Activated CD4-positive, alpha-beta T cell treated with anti-CD3 and anti-CD28 coated beads for 1 hour (primary cell): ENCODE data around the gene RNASE7.

Source experiments
- DNase-seq: peaks from one replicate; pipeline ENCODE4 v3.0.0-alpha.2; 2020

Gene RNASE7

DNA sequence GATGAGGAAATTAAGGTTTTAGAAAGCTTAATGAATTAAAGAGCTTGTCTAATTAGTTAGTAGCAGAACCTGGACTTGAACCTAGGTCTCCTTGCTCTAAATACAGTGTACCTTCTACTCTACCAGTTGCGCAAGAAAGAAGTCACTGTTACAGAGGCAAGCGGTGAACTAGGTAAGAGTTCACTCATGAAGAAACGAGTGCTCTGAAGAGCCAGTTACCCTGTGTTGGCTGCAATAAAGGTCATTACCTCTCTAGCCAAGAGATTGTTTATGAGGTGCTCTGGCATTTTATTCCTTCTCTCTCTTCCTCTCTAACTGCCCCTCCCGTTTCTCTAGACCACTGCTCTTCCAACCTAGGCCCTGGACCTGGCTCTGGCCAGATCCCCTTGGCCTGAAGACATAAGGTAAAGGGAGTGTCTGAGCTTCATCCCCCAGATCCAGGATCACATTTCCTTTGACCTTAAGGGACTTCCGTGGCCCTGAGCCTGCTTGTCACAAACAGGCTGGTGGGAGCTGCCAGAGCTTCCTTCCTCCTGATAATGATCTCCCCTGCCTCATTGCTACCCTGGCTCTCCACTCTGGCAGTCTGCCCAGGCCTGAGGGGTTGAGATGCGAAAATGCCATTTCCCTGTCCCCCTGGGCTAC lies 1.9 kb downstream of the RNASE7 start:
- DNase-seq, result no peak

DNA sequence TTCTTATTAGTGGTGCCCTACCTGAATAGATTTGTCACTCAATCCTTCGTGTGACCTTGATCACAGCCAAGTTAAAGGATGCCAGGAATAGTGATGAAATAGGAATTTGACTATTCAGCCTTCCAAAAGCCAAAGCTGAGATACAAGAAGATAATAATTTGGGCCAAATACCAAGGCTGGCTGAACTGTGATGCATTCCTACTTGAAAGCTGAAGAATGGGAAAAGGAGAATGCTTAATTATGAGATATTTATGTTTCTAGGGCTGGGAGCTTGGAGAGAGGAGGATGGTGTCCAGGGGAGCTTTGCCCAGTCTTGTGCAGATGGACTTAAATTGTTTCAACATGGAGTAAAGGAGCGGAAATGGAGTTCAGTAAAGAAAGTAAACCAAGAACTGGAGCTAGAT lies 5.2 kb downstream of the RNASE7 start:
- DNase-seq, result no peak

DNA sequence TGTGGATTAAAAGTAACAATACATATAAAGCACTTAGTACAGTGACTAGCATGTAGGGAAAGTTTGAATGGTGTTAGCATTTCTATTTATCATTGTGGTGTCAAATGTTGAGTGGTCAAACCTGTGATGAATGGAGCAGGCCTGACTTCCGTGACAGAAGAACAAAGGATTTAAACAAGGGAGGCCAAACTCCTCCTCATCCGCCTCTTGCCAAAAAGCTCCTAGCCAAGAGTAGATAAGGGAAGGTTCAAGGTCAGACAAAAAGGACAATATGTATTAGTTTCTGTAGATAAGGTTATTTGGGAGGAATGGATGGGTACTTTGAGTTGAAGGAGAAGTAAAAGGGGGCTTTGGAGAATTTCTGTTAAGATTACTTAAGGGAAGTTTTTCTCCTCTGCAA lies 6.5 kb downstream of the RNASE7 start:
- DNase-seq, result no peak

DNA sequence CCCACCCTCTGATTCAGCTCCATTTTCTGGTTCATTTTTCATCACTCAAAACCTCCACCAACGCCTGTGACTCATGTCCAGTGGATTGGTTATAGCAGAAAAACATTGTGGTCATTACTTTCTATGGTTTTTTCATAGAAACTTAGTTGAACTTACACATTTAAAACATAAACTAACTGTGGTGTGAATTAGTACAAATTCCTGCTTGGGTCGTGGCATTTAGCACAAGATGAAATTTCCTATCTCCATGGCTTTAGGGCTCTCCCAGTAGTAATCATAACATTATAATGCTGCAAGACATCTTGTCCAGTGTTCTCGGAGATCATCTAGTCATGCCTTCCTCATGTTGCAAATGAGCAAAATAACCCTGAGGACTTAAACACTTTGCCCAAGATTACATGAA lies 7.1 kb downstream of the RNASE7 start:
- DNase-seq, result no peak

DNA sequence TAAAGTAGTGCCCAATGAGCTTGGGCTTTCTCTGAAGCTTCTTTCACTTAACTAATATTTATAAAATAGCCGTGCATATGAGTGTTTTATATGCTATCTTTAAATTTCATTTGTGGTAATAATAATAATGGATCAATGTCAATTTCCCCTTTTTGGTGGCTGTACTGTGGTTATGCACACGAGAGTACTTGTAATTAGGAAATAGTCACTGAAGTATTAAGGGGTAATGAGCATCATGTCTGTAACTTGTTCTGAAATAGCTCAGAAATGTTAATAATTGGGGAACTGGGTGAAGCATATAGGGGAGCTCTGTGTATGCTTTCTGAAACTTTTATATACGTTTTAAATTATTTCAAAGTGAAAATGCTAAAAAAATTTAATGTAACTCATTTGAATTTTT lies 8.4 kb downstream of the RNASE7 start:
- DNase-seq, result no peak

DNA sequence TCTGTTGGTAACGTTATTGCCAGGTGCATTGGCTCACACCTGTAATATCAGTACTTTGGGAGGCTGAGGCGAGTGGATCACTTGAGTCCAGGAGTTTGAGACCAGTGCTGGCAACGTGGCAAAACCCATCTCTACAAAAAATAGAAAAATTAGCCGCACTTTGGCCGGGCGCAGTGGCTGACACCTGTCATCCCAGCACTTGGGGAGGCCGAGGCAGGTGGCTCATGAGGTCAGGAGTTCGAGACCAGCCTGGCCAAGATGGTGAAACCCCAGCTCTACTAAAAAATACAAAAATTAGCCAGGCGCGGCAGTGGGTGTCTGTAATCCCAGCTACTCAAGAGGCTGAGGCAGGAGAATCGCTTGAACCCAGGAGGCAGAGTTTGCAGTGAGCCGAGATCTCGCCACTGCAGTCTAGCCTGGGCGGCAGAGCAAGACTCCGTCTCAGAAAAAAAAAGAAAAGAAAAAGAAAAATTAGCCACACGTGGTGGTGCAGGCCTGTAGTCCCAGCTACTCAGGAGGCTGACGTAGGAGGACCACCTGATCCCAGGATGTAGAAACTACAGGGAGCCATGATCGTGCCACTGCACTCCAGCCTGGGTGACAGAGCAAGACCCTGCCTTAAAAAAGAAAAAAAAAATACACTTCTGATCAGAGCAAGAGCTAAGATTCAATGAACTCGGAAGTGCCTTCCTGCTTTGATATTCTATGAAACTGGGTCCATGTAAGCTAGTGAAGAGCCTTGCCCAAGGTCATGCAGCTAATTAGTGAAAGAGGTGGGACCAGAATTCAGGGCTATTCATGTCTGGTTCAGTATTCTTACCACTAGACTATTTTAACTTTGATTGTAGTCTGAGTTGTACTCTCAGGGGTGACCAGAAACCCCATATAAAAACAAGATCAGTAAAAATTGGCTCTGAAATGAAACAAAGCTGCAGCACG lies 11.3 kb downstream of the RNASE7 start:
- DNase-seq, result no peak

DNA sequence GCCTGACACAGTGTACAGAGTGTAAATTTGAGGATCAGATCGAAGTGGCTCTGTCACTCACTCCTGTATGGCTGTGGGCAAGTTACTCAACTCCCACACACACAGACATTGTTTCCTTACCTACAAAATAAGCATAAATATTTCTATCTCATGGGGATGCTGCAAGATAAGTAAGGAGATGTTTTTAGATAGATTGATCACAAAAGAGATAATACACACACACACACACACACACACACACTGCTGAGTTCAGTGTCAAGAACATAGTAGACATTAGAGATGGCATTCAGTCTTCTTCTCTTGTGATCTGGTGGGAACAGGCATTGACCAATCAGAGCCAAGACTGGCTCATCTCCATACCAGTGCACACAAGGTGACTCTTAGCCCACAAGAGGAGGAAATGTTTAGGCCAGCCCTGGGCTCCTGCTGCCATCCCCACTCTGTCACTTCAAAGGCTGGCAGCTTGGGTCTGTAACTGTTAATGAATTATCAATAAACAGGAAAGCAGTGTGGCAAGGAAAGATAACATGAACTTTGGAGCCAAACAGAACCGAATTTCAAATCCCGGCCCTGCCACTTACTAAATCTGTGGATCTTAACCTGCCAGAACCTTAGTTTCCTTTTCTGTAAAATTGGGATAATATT lies 12.1 kb downstream of the RNASE7 start:
- no peak for DNase-seq

DNA sequence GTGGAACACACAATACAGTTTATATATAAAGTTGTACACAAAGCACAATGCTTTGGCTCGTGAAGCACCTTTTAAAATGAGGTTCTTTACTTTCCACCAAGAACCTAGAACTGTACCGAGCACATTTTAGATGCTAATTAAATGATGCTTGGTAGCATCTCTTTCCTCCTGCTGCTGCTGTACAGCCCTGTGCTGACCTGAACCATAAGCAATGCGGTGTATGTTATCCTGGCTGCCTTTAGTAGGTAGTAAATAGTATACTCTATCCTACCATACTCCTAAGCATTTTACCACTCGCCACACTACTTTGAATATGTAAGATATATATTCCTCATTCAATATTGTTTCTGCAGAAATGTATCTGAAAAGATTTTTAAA lies 12.6 kb downstream of the RNASE7 start:
- DNase-seq, result no peak

DNA sequence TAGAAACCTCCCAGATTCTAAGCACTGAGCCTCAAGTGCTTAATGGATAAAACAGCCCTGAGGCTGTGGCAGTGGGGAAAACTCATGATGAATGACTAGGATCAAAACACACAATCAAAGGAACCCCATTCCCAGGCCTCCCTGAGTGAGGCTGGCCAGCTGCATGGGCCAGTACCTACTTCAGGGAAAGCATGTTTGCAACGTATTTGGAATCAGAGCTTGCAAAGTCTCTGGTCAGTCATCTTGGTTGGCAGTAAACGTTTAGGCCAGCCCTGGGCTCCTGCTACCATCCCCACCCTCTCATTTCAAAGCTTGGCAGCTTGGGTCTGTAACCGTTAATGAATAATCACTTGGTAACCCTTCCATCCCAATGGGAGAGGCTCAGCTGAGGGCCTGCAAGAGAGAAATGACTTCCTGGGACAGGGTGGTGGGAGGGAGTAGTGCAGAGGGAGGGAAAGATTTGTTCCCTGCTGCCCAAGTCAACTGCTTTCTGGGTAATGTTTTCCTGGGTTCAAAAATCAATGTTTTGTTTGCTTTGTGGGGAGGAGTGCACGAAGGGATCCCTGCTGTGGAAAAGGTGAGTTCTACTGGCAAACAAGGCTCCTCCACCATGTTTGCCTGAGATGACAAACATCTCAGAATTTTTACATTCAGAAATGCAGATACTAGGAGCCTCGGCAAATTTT lies 13.4 kb downstream of the RNASE7 start:
- no peak for DNase-seq

DNA sequence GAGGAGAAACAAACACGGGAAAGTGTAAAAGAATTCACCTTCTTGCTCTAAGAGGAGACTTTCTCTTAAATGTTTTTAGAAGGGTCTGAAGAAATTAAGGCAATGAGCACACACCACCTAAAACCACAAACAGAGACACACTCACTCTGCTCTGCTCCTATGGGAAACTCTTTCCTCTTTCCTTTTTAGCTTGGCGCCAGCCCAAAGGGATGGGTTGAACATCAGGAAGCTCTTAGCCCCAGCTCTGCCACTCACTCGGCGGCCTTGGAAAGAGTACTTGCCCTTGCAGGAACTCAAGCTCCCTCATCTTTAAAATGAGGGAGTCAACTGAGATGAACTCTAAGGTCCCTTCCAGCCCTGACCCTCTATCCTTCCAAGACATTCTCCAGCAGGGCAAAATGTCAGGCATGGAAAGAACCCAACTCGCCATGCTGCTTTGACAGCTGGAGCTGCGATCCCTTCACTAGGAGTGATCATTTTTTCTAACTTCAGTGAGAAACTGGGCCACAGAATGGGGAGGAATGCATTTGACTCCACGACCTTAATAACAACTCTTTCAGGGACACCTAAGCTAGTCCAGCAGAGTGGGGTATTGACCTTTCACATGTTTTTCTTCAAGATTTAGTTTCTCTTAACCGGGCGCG lies 14.5 kb downstream of the RNASE7 start:
- no peak for DNase-seq

DNA sequence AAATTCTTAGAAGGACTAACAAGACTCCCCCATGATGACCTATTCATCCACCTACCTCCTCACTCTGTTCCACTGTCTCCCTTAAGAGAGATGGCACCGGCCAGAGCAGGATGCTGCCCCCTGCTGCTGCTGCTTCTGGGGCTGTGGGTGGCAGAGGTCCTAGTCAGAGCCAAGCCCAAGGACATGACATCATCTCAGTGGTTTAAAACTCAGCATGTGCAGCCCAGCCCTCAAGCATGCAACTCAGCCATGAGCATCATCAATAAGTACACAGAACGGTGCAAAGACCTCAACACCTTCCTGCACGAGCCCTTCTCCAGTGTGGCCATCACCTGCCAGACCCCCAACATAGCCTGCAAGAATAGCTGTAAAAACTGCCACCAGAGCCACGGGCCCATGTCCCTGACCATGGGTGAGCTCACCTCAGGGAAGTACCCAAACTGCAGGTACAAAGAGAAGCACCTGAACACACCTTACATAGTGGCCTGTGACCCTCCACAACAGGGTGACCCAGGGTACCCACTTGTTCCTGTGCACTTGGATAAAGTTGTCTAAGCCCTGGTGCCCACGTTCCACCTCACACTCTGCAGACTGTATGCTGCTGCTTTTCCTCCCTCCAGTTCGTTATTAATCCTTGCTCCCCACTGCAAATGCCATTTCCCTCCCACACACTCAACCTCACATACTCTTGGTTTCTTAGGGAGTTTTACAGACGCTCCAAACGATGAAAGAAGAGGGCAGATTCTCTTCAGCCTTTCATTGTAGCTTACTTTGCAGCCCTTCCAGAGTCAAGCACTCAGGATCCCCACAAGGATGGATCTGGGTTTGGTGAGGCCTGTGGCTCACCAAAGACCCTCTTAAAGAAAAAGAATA lies 15.9 kb downstream of the RNASE7 start, which contains the start of gene RNASE8:
TSS of gene RNASE8 (plus strand) at position 20 of the 873 bp plus-strand sequence. CDS start at position 91, 71 bp downstream.
- DNase-seq, result no peak

DNA sequence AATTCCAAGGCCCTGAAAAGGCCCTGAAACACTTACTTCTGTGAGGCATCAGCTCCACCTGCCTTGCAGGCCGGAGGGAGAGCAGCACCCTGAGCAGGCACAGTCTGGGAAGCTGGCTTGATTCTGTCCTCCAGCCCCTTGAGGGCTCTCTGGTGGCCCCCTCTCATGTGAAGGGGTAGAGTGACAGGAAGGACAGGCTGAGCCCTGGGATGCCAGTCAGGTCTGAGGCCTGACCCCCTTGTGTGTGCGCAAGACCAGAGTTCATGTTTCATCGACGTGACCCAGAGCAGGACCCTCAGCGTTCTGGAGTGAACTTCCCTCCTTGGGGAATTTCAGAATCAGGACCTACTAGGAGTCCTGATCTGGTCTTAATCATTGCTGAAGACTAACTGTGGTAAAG lies 16.7 kb downstream of the RNASE7 start:
- no peak for DNase-seq

DNA sequence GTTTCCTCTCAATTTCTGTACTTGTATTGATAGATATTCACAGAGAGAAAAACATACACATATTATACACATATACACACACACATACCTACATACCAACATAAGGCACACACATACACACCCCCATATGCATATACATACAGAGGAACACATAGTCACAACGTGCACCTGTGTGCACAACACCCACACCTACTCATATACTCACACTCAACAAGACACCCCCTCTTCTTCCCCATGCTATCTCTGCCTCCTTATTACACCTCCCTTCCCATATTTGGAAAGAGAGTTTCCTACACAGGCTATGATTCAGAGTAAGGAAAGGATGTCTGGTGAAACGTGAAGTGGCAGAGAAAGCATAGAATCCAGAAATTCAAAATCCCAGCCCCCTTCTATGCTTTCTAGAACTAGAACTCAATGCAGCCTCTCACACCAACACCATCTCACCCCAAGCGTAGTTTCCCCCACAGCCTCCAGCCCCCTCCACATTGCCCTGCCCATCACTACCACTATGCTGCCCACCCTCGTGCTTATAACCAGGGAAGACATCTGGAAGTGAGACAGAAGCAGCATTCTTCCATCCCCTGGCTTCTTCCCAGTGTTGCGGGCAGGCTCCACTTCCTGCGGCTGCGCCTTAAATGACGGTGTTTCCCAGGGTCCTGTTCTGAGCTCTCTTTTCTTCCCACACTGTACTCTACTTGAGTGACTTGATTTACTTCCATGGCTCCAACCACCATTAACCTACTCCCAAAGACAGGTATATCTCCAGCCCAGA lies 17.9 kb downstream of the RNASE7 start:
- DNase-seq, result no peak

DNA sequence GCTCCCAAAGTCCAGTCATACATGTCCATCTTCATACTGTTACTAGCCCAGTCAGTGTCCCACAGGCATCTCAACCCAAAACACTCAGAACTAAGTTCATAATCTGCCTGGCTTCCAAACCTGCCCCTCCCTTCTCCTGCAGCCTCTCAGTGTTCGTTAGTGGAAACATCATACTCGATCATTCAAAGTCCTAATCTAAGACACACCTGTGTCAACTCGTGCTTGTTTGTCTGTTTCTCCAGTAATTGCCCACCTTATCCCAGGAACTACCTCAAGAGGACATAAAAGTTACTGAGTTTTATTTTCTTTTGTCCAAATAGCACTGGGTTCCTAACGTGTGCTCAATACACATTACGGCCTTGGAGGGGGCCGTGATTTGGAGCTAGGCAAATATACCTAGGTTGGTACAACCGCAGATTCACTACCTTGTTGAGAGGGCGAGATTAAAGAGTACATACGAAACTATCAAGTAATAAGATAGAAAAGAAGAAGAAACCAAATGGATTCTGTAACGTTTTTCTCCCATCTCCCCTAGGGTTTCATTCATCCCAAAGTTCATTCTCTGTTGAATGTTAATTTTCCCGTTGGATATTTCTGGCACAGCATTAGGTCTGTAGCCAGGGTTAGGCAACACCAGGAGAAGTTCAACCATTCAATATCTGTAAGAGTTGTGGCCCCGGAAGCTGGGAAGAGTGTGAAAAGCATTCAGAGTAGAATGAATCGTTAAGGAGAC lies 18.6 kb downstream of the RNASE7 start:
- no peak for DNase-seq

DNA sequence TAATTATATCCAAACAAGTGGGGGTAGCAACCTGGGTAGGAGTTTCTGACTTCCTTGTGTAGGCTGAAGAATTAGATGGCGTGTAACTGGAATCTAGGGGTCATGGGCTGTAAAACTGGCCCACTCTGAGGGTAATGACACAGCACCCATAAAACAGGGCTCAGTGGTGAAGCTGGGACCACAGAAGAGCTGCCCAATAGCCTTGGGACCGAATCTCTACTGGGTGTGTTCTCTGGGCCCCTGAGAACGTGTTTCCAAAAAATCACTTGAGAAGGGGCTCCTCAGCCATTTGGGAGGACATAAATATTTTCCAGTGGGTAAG lies 19.1 kb downstream of the RNASE7 start:
- no peak for DNase-seq

DNA sequence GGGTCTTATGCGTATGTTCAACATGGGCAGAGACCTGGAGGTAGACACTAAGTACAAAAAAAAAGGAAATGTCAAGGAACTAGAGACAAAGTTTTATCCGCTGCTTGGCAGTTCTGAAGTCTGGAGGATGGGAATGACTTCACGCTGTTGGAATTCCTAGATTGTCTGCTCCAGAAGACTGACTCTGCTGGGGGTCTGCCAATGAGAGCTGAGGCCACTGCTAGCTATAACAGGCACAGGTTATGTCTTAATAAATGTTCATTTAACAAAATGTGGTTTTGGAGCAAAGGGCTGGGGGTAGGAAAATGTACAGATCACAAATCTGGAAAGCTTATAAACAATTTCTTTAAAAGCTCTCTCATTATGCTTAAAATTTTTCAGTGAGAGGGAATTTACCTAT lies 21.3 kb downstream of the RNASE7 start:
- DNase-seq, result no peak

DNA sequence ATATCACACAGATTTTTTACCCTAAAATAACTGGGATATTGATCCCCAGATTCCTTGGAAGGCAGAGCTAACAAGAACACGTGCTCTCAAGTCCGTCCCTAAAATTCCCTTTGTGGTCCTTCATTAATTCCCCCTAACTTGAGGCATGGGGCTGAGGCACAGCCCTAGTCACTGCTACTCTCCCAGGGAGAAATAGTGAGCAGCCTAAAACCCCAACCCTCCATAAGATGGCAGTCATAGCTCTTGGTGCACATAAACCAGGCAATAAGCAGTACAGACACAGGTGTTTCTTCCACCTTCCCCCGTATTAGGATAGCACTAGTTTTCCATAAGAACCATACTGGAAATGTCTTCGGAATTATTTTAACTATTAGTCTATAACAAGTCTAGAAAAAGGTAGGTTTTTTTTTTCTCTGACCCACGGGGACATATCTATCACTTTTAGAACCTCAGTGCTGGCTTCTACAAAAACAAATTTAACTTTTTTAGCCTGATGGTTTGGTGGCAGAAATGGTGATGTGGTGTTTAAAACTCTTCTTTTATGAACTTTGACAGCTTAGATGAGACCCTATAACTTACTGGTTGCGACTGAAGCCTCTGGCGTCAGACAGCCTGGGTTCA lies 24.8 kb downstream of the RNASE7 start:
- DNase-seq, result no peak

DNA sequence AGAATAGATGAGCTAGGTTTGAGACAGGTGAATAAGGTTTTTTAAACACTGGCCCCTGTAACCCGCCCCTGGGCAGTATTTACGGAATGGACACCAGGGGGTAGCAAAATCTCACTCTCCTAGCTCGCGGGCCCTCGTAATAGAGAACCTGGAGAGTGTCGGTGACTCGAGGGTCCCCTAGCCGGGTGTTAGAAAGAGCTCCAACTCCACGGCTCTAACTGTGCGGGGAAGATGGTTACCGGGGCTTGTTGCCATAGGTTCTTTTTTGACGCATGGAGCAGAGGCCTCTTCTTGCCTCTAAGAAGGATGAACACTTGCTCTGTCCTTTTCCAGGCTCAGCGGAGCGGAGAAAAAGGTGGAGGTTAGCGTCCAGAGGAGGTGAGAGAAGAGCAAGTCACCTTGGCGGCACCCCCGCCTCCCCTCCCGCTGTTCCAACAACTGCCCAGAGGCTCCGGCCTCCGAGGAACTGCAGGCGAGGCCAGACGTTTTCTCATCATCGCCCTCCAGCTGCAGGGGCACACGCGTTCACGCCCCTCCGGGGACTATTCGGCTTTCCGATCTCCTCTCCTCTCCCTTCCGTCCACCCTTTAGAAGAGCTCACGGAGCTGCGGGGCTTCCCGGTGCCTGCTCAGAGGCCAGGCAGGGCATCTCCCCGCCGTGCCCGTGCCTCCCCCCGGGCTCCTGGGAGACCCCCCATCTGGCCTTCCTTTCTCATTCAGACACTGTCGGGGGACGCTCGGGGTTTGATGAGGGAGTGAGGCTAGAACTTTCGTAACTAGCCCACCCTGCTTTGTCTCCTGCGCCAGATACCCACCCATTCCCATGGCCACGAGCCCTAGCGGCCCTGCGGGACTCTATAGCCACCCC lies 26.6 kb downstream of the RNASE7 start:
- peak; percentile 45 for DNase-seq
